Astrocyte of the spinal cord (primary cell): ENCODE measurements around the gene RPS15.
A peak's percentile ranks its signal among the peaks of the same experiment; 100 is the strongest.

Experiments used
- DNase-seq: peaks from one replicate; pipeline ENCODE4 v3.0.0; 2011; ENCODE audit warnings: low read depth, low spot score
- H3K4me3 ChIP-seq: 2 replicates; pipeline ENCODE4 v1.5.1; 2011; ENCODE audit warnings: low read depth, mild to moderate bottlenecking, low read length, moderate library complexity
- CTCF ChIP-seq: IDR thresholded peaks from 2 replicates; pipeline ENCODE4 v1.5.1; 2012; ENCODE audit warnings: low read depth, mild to moderate bottlenecking, low read length, inconsistent platforms
- in situ Hi-C: cut with HindIII; loops from 2 replicates; pipeline ENCODE4 v1.10.0; 2017; ENCODE audit warnings: low sequenced_read_pairs

Gene RPS15

GRCh38 chr19:1438035-1438932 is at the start of gene RPS15:
RPS15 (plus strand) TSS chr19:1438396; CDS start chr19:1438426, 30 bp downstream.
- H3K4me3 ChIP-seq, result peak within 1 kb of the TSS; percentile 77
- DNase-seq, result peak; percentile 96
- TF ChIP-seq CTCF, result peak; percentile 97
- in situ Hi-C loops, result no loop called here

GRCh38 chr19:1388637-1389026 is 49.6 kb upstream of the RPS15 start:
- in situ Hi-C loops, result no loop called here
- no peak for TF ChIP-seq CTCF
- no peak for DNase-seq
- no peak overlapping the region for H3K4me3 ChIP-seq

- H3K4me3 ChIP-seq, result no peak overlapping the region
- in situ Hi-C loops, result no loop called here
- no peak for TF ChIP-seq CTCF
- DNase-seq, result no peak
These were observed 48.9 kb upstream of the RPS15 start for GRCh38 chr19:1389033-1389940.

- no peak for DNase-seq
- in situ Hi-C loops, result no loop called here
- TF ChIP-seq CTCF, result no peak
- H3K4me3 ChIP-seq, result no peak overlapping the region
These were observed 47.2 kb upstream of the RPS15 start for GRCh38 chr19:1390890-1391423.

GRCh38 chr19:1392407-1392806 is 45.8 kb upstream of the RPS15 start:
- H3K4me3 ChIP-seq, result no peak overlapping the region
- in situ Hi-C loops, result no loop called here
- no peak for TF ChIP-seq CTCF
- no peak for DNase-seq

GRCh38 chr19:1392939-1393530 is 45.2 kb upstream of the RPS15 start:
- DNase-seq, result no peak
- H3K4me3 ChIP-seq, result no peak overlapping the region
- in situ Hi-C loops, result no loop called here
- TF ChIP-seq CTCF, result no peak
